Activated CD4-positive, alpha-beta T cell treated with anti-CD3 and anti-CD28 coated beads, Interleukin-10, Interleukin-2, amounts not matched to agents 100 ng/mL and 50 ng/mL, durations not matched to agents 16 hours and 8 hours (primary cell): Measurements from ENCODE around the gene IL17B.
"Not testable (repeated sequence)": the region's sequence is repeated elsewhere in the genome, so short reads cannot be mapped to it uniquely, and the experiment has no call there.

ENCODE experiments used
- DNase-seq: peaks from one replicate; pipeline ENCODE4 v3.0.0-alpha.2; 2020

Gene IL17B

GRCh38 chr5:149399775-149400174, 20.7 kb upstream of the IL17B start:
- no peak for DNase-seq

- DNase-seq = not testable (repeated sequence)
These were observed 19.7 kb upstream of the IL17B start for GRCh38 chr5:149398747-149399266.

GRCh38 chr5:149397530-149397929, 18.4 kb upstream of the IL17B start:
- DNase-seq = no peak

GRCh38 chr5:149394996-149395395, 15.9 kb upstream of the IL17B start:
- not testable (repeated sequence) for DNase-seq

- peak; percentile 22 for DNase-seq
These were observed 13.6 kb upstream of the IL17B start for GRCh38 chr5:149392718-149393117.

GRCh38 chr5:149391524-149391923, 12.4 kb upstream of the IL17B start:
- no peak for DNase-seq

- DNase-seq = not testable (repeated sequence)
These were observed 12.0 kb upstream of the IL17B start for GRCh38 chr5:149391076-149391475.

GRCh38 chr5:149389552-149390495, 10.7 kb upstream of the IL17B start:
- DNase-seq = no peak

GRCh38 chr5:149388498-149389190, 9.6 kb upstream of the IL17B start:
- no peak for DNase-seq

GRCh38 chr5:149387982-149388381, 8.9 kb upstream of the IL17B start:
- no peak for DNase-seq

- no peak for DNase-seq
These were observed 8.1 kb upstream of the IL17B start for GRCh38 chr5:149387081-149387631.

GRCh38 chr5:149386166-149386565, 7.1 kb upstream of the IL17B start:
- no peak for DNase-seq

- no peak for DNase-seq
These were observed 4.3 kb upstream of the IL17B start for GRCh38 chr5:149383399-149383798.

GRCh38 chr5:149382517-149383220, 3.6 kb upstream of the IL17B start:
- no peak for DNase-seq

GRCh38 chr5:149381986-149382338, 2.9 kb upstream of the IL17B start:
- peak; percentile 74 for DNase-seq

- no peak for DNase-seq
These were observed 2.3 kb upstream of the IL17B start for GRCh38 chr5:149381261-149381985.

GRCh38 chr5:149380466-149381121, 1.5 kb upstream of the IL17B start:
- DNase-seq = no peak

- no peak for DNase-seq
These were observed 804 bp upstream of the IL17B start for GRCh38 chr5:149379818-149380374.

GRCh38 chr5:149378241-149378820, 761 bp downstream of the IL17B start:
- no peak for DNase-seq

GRCh38 chr5:149376711-149377447, 2.2 kb downstream of the IL17B start:
- DNase-seq = no peak
